ENCODE measurements around the gene MEGF11. TPM values are rescaled to one million over a fixed set of nuclear protein-coding genes. Genes with fewer than 3 reads are reported as not detected.

The MEGF11 gene
- total and polyA plus RNA-seq, 8 donors, result 0.05 to 0.92 (median 0.14) TPM; not detected in 4

DNA sequence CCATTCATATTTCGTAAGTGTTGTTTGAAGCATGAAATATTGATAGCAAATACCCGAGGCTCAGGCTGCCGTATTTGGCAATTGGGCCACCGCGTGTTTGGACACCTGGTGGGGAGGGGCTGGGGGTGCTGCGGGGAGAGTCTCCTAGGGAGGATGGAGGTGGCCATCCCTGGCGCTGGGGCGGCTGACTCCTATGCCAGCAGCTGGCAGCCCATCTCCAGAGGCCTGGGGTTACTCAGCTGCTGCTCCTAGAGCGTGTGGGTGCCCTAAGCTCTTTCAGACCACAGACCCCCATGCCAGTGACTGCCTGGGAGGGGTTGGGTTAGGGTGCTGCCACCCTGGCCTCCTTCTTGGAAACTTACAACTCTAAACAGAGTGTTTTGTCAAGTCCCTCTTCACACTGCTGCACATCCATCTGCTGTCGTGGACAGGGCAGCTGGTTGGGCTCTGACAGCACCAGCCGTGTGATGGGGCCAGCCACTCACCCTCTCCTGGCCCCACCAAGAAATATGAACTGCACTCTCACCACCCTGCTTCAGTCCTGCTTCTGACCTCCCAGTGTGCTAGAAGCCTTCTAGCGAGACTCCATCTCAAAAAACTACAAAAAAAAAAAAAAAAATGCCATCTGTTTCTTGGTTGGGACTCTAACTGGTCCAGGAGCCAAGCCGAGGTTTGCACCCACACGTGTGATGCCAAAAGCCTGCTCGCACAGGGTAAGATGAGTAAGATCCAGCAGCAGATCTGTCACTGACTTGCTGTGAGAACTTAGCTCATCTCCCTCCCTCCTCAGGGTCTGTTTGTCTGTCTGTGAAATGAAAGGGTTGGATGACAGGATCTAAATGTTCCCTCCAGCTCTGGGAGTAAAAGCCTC is 156.2 kb downstream of the MEGF11 start:
- 69 to 76% (median 74%) methylated on average over 12 to 15 of the region's 15 CpGs for WGBS, 5 donors
- DNase-seq, result no peak

DNA sequence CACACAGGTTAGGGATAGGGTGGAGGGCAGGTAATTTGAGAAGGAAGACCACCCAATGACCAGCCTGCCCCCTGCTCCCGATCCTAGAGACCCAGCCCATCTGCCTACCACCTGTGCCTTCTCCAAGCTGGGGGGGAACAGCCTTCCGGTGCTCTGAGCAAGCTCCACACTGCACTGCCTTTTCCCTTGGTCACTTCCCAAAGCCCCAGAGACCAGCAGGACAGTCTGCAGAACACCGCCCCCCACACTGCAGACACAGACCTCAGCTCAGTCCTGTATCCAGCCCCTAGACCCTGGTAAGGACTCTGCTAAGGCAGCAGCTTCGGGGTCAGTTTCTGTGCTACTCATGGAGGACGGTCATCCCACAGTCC is 156.9 kb downstream of the MEGF11 start:
- Histone ChIP-seq H3K4me3 (no peak overlapping the region), H3K9me3 (no peaks in the 10 kb centered on the region), H3K36me3 (no peaks in the 10 kb centered on the region), H3K27me3 (peaks cover 0 to 9% (median 0%) of the 10 kb centered on the region in 3 donors), H3K4me1 (no peaks in the 10 kb centered on the region), H3K27ac (no peak overlapping the region)
- WGBS, 5 donors, result 76 to 93% (median 83%) methylated on average over 3 to 5 of the region's 5 CpGs
- intact Hi-C loops (cut with DNase I; ENCODE audit: low total_unique reads), result no loop called here
- TF ChIP-seq EP300 (IDR thresholded peaks at IDR 0.05), result no peak
- TF ChIP-seq POLR2AphosphoS5 (IDR thresholded peaks at IDR 0.05), result no peak
- no peak for TF ChIP-seq POLR2A (IDR thresholded peaks at IDR 0.05)
- DNase-seq, result no peak

More for the DNA sequence above, 156.2 kb downstream of the MEGF11 start:
- Histone ChIP-seq H3K27ac (no peak overlapping the region), H3K27me3 (peaks cover 0 to 9% (median 0%) of the 10 kb centered on the region in 3 donors), H3K4me1 (no peaks in the 10 kb centered on the region), H3K4me3 (no peak overlapping the region), H3K36me3 (no peaks in the 10 kb centered on the region), H3K9me3 (no peaks in the 10 kb centered on the region)
- intact Hi-C loops (cut with DNase I; ENCODE audit: low total_unique reads), result no loop called here
- TF ChIP-seq POLR2A (IDR thresholded peaks at IDR 0.05) (no peak), EP300 (IDR thresholded peaks at IDR 0.05) (no peak), CTCF (IDR thresholded peaks at IDR 0.05) (no peak), POLR2AphosphoS5 (IDR thresholded peaks at IDR 0.05) (no peak)

DNA sequence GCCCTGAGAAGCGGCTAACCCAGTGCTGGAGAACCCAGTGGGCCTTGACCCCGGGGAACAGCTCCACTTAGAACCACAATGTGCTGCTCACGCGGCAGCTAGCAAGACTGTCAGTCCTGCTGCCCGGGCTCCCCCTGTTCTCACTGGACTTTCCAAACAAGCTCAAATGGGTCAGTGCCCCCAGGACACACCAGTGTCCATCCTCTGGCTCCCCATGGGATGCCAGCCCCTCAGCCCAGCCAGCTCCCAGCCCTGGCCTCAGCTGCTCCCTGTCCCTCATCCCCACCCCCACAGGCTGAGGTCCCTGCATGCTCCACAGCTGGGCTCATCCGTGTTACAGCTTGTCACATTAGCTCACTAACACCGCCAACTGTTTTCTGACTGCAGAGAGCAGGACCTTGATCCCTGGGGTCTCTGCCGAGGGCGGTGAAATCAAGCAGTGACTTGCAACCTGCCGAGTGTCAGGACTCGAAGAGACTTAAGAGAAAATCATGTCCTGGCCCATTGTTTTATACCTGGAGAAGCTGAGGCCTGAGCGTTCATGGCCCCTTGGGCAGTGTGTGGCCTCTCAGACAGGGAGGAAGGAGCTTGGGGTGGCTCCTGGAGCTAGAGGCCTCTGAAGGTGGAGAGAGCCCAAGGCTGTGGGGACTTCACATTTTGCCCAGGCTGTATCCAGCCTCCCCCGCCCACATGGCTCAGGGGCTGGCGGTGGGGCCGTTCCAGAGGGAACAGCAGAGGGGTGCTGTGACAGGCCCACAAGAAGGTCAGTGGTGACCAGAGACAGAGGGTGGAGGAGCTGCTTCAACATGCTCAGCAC is 157.5 kb downstream of the MEGF11 start:
- H3K4me1 ChIP-seq, result no peaks in the 10 kb centered on the region
- DNase-seq, result peak in 1 of 2 donors; percentile 20
- H3K36me3 ChIP-seq, result no peaks in the 10 kb centered on the region
- H3K4me3 ChIP-seq, result no peak overlapping the region
- TF ChIP-seq POLR2AphosphoS5 (IDR thresholded peaks at IDR 0.05) (no peak), CTCF (IDR thresholded peaks at IDR 0.05) (no peak), POLR2A (IDR thresholded peaks at IDR 0.05) (no peak), EP300 (IDR thresholded peaks at IDR 0.05) (no peak)
- no peak overlapping the region for H3K27ac ChIP-seq
- H3K27me3 ChIP-seq, result peaks cover 0 to 9% (median 0%) of the 10 kb centered on the region in 3 donors
- WGBS, 5 donors, result 80 to 92% (median 82%) methylated on average over 8 to 15 of the region's 15 CpGs
- no peaks in the 10 kb centered on the region for H3K9me3 ChIP-seq
- intact Hi-C loops (cut with DNase I; ENCODE audit: low total_unique reads), result no loop called here

GRCh38 chr15:66094331-66094730 is 159.2 kb downstream of the MEGF11 start:
- intact Hi-C loops (cut with DNase I; ENCODE audit: low total_unique reads), result no loop called here
- H3K36me3 ChIP-seq, result no peaks in the 10 kb centered on the region
- H3K9me3 ChIP-seq, result no peaks in the 10 kb centered on the region
- no peak overlapping the region for H3K4me3 ChIP-seq
- WGBS, 5 donors, result 89 to 98% (median 92%) methylated on average over 9 of the region's 9 CpGs
- no peak overlapping the region for H3K27ac ChIP-seq
- TF ChIP-seq EP300 (IDR thresholded peaks at IDR 0.05) (no peak), CTCF (IDR thresholded peaks at IDR 0.05) (no peak), POLR2AphosphoS5 (IDR thresholded peaks at IDR 0.05) (no peak), POLR2A (IDR thresholded peaks at IDR 0.05) (no peak)
- H3K27me3 ChIP-seq, result peaks cover 0 to 9% (median 0%) of the 10 kb centered on the region in 3 donors
- no peaks in the 10 kb centered on the region for H3K4me1 ChIP-seq
- no peak for DNase-seq
